Gastroesophageal sphincter (tissue), 3 donors: ENCODE data around the gene AMDHD1.

Experiments
- EP300 ChIP-seq: sonication (generic); formaldehyde crosslinking; IDR thresholded peaks from one replicate; pipeline ENCODE4 v1.6.1; 2017; ENCODE audit warnings: antibody characterized with exemption, mild to moderate bottlenecking
- TF ChIP-seq, protein P1 (sequence below), 4 experiments: fragments of 200-600 bp in 2 of 4; fragments of 450-650 bp in 2 of 4; sonication (generic) in 1 of 4; IDR thresholded peaks; one replicate each; pipeline ENCODE4 v1.5.1; 2017 to 2019; ENCODE audit warnings: antibody characterized with exemption in 4 of 4, mild to moderate bottlenecking in 2 of 4, moderate library complexity in 2 of 4

DNA sequence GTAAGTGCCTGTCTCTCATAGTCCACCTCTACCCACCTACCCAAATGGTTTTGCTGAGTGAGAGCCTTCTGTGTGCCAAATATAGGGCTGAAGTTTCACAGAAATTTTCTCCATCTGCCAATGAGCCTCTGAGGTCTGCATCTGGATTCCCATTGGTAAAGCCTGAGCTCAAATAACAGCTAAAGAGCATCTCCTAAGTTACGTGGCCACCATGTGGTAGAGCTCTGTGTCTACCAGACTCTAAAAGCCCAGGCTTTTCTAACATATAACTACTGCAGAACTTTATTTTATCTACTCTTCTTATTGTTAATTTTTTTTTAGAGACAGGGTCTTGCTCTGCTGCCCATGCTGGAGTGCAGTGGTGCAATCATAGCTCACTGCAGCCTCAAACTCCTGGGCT lies 16.0 kb downstream of the AMDHD1 start:
- TF ChIP-seq, protein P1, sequence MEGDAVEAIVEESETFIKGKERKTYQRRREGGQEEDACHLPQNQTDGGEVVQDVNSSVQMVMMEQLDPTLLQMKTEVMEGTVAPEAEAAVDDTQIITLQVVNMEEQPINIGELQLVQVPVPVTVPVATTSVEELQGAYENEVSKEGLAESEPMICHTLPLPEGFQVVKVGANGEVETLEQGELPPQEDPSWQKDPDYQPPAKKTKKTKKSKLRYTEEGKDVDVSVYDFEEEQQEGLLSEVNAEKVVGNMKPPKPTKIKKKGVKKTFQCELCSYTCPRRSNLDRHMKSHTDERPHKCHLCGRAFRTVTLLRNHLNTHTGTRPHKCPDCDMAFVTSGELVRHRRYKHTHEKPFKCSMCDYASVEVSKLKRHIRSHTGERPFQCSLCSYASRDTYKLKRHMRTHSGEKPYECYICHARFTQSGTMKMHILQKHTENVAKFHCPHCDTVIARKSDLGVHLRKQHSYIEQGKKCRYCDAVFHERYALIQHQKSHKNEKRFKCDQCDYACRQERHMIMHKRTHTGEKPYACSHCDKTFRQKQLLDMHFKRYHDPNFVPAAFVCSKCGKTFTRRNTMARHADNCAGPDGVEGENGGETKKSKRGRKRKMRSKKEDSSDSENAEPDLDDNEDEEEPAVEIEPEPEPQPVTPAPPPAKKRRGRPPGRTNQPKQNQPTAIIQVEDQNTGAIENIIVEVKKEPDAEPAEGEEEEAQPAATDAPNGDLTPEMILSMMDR (IDR thresholded peaks at IDR 0.05): no peak
- TF ChIP-seq EP300: no peak
